ENCODE results near the gene NTF4. TPM values are rescaled to one million over a fixed set of nuclear protein-coding genes. Genes with fewer than 3 reads are reported as not detected.

Gene NTF4, protein sequence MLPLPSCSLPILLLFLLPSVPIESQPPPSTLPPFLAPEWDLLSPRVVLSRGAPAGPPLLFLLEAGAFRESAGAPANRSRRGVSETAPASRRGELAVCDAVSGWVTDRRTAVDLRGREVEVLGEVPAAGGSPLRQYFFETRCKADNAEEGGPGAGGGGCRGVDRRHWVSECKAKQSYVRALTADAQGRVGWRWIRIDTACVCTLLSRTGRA
- 0.29 to 0.78 TPM (median 0.66 TPM) in 5 replicates for total RNA-seq (2022; extraction: Qiagen RNA extraction)

DNA sequence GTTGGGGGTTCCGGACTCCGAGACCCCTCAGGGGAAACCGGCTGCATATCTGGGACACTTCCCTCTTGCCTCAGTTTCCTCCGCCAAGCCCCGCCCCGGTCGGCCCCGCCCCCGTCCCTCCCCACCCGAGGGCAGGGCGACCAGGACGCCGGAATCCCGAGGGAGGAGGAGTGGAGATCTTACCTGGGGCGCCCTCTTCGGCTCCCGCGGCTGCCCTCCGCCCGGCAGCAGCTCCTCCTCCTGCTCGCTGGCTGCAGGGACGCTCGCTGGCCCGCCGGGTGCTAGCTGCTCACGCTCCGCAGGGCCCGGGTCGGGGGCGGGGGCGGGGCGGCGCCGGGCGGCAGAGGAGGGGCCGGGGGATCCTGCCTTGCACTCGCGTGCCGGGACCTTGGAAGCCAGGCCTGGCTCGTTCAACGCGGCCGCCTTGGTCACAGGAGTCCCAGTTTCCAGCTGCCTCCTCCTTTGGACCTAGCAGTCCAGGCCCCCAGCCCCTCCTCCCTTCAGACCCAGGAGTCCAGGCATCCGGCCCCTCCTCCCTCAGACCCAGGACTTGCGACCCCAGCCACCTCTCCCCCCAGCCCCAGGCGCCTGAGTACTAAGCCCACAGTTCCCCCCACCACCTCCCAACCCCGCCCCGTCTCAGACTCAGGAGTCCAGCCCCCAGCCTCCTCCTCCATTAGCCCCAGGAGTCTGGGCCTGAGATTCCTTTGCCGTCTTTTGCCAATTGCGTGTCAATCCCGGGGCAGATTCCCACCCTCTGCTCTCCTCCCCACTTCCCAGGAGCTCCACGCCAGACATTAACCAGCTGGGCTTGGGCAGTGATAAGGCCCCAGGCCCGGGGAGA is at the start of gene NTF4:
Gene NTF4 (minus strand): TSS at position 51 of the 844 bp plus-strand sequence. CDS start 2,821 bp downstream, outside the sequence.

DNA sequence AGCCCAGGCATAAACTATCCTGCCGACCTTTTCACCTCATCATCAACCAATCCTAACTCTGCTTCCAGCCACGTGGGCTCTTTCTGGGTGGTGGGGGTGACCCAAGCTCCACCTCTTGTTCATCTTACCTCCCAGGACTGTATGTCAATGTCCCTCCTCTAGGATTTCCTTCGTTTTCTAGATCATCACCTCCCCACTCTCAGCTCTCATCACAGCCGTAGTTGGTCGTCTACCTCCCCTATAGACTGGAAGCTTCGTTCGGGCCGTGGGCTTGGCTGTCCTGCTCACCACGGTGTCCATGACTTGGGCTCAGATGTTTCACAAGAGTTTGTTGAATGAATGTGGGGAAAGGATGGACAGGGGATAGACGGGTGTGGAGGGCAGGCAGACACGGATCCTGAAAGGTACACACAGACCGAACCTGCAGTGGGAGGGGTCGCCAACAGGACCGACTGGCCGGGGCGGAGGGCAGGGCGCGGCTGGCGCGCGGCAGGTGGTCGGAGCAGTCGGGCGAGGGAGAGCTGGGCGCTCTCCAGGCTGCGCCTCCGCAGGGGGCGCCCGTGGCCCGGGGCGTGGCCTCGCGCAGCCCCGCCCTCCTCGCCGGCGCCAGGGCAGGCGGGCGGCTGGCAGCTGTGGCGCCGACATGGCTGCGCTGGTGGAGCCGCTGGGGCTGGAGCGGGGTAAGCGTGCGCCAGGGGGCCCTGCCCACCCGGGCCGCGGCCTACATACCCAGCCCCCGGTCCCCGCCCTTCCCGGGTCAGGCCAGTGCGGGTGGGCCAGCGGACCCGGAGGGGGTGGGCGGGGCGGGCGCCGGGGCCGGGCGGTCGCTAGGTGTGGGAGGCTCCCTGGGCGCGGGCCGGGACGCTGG is 49.4 kb upstream of the NTF4 start, which contains the start of gene LIN7B:
Gene LIN7B (plus strand): TSS at position 609 of the 868 bp plus-strand sequence. CDS start 35 bp downstream, at position 644.

DNA sequence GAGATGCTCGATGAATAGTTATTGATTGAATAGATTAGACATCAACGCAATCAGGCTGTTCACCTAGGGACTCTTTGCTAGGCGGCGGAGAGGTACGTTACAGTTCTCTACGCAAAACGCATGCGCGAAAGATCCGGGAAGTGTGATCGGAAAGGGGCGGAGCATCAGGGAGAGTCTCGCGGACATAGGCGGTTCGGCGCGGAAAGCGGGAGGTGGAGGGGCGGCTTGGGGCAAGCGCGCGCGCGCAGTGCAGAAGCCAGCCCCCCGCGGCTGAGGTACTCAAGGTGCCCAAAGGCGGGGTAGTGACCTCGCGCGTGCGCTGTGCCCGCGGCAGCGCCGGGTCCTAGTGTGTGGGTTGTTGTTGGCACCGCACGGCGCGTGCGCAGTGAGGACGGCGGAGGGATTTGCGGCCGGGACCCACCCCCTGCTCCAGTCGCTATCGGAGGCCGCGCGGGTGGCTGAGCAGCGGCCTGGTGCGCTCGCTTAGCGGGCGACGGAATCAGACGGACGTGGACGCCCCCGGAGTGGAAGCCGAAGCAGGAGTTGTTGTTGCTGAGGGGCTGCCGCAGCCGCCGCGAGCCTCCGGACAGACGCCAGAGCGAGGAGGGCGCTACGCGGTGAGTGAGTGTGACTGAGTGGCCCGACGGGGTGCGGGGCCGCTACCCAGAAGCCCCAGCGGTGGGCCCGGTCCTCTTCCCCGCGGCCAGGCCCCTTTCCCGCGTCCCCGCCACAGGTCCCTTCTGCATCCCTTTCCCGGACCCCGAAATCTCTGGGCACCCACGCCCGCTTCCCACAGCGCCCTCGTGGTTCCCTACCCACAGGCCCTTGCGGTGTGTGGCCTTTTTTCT is 20.6 kb upstream of the NTF4 start, which contains the start of gene SNRNP70:
Gene SNRNP70 (plus strand): TSS at position 432 of the 848 bp plus-strand sequence. CDS start 964 bp downstream, outside the sequence.

DNA sequence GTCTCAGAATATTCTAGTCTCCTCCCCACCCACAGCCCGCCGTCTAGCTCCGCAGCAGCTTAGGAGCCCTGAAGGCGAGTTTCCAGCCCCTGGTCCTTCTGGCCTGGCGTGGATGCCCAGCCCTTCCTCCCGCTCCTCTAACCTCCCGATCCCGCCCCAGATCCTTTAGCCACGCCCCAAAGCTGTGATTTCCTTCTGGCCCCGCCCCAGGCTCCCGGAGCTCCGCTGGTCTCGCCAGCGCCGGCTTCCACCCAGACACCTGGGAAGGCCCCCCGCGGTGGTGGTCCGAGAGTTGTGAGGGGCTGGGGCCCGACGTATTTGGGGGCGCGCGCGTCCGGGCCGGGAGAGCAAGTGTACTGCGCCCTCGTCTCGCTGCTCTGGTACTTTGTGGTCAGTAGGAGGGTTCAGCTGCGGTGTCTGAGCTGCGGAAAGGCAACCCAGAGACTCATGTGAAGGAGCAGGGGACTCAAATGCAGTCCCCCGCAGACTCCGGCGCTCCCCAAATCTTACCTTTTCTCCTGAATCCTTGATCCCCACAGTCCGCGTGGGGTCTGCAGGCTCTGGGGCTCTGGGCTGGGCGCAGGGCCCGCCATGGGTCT is 6.9 kb downstream of the NTF4 start, which contains the start of gene CGB7:
Gene CGB7 (minus strand): TSS at position 114 of the 599 bp plus-strand sequence. CDS start 2,374 bp downstream, outside the sequence.

DNA sequence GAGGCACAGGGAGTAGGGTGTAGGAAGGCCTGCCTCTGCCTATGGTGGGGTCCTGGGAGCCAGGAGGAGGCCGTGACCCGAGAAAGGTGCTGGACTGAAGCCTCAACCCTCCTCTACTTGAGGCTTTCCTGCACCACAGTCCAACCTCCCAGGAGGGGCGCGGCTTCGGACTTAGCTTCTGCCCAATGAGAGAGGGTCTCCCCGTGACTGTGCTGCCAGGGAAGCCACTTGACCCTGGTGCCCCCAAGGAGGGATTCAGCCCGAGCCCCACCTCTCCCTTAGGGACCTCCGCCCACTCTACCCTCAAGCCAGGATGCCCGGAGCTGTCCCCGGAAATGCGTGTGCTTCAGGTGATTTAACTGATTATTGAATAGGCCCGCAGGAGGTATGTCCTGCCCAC is 15.6 kb downstream of the NTF4 start, which contains the start of gene CGB8:
Gene CGB8 (minus strand): TSS at position 101 of the 400 bp plus-strand sequence. CDS start 372 bp downstream, outside the sequence.

DNA sequence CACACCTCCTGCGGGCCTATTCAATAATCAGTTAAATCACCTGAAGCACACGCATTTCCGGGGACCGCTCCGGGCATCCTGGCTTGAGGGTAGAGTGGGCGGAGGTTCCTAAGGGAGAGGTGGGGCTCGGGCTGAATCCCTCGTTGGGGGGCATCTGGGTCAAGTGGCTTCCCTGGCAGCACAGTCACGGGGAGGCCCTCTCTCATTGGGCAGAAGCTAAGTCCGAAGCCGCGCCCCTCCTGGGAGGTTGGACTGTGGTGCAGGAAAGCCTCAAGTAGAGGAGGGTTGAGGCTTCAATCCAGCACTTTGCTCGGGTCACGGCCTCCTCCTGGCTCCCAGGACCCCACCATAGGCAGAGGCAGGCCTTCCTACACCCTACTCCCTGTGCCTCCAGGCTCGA is 21.1 kb downstream of the NTF4 start, which contains the start of gene CGB5:
Gene CGB5 (plus strand): TSS at position 301 of the 400 bp plus-strand sequence. CDS start 362 bp downstream, outside the sequence.

DNA sequence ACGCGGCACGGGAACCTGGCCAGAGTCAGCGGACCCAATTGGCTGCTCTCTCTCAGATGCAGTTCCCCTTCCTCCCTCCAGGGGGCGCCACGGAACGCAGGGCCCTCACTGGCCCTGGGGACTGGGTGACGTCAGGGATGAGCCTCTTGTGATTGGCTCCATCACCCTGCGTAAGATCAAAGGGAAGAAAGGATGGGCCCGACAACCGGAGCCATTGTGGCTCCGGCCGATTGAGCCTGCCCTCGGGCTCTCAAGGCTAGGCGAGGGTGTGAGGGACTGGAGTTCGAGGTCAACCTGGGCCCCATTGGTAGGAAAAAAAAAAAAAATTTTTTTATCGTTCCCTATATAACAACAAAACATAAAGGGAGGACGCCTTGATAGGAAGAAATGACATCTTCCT is 27.8 kb downstream of the NTF4 start, which contains the start of gene CGB1:
Gene CGB1 (minus strand): TSS at position 81 of the 400 bp plus-strand sequence. CDS start 184 bp downstream, outside the sequence.

DNA sequence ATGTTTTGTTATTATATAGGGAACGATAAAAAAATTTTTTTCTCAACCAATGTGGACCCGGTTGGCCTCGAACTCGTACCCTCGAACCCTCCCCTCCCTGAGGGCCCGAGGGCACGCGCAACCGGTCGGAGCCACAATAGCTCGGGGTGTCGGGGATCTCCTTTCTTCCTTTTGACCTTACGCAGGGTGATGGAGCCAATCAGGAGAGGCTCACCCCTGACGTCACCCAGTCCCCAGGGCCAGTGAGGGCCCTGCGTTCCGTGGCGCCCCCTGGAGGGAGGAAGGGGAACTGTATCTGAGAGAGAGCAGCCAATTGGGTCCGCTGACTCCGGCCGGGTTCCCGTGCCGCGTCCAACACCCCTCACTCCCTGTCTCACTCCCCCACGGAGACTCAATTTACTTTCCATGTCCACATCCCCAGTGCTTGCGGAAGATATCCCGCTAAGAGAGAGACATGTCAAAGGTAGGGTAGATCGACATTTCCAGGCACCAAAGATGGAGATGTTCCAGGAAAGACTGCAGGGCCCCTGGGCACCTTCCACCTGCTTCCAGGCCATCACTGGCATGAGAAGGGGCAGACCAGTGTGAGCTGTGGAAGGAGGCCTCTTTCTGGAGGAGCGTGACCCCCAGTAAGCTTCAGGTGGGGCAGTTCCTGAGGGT is 32.8 kb downstream of the NTF4 start, which contains the start of gene CGB2:
Gene CGB2 (plus strand): TSS at position 249 of the 660 bp plus-strand sequence. CDS start 206 bp downstream, at position 455.

DNA sequence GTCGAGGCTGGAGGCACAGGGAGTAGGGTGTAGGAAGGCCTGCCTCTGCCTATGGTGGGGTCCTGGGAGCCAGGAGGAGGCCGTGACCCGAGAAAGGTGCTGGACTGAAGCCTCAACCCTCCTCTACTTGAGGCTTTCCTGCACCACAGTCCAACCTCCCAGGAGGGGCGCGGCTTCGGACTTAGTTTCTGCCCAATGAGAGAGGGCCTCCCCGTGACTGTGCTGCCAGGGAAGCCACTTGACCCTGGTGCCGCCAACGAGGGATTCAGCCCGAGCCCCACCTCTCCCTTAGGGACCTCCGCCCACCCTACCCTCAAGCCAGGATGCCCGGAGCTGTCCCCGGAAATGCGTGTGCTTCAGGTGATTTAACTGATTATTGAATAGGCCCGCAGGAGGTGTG is 40.4 kb downstream of the NTF4 start, which contains the start of gene CGB3:
Gene CGB3 (minus strand): TSS at position 101 of the 400 bp plus-strand sequence. CDS start 362 bp downstream, outside the sequence.

DNA sequence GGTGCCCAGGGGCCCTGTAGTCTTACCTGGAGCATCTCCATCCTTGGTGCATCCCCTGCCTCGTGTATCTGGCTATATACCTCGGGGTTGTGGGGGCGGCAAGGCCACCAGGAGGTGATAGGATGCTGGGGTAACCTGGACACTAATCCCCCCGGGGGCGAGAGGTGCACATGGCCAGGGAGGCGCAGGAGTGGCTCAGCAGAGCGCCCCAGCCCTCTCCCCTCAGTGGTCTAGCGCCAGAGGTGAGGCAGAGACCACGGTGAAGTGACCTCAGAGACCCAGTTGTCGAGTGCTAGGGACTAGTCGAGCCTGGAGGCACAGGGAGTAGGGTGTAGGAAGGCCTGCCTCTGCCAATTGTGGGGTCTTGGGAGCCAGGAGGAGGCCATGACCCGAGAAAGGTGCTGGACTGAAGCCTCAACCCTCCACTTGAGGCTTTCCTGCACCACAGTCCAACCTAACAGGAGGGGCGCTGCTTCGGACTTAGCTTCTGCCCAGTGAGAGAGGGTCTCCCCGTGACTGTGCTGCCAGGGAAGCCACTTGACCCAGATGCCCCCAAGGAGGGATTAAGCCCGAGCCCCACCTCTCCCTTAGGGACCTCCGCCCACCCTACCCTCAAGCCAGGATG is 47.5 kb downstream of the NTF4 start, which contains the start of gene LHB:
Gene LHB (minus strand): TSS at position 51 of the 625 bp plus-strand sequence. CDS start 10 bp downstream, at position 41.

Other genes starting within 250 kb of the NTF4 start
- gene HSD17B14, start 228.3 kb downstream of the NTF4 start, total RNA-seq (2022; extraction: Qiagen RNA extraction) = 12.4 to 16.1 TPM (median 13.9 TPM) in 5 replicates
- gene PLEKHA4, start 196.2 kb downstream of the NTF4 start, total RNA-seq (2022; extraction: Qiagen RNA extraction) = 1.2 to 1.6 TPM (median 1.4 TPM) in 5 replicates
- 79.7 to 121 TPM (median 92.8 TPM) in 5 replicates for gene PPP1R15A, start 192.4 kb downstream of the NTF4 start, total RNA-seq (2022; extraction: Qiagen RNA extraction)
- not detected in 5 replicates for gene TULP2, start 166.1 kb downstream of the NTF4 start, total RNA-seq (2022; extraction: Qiagen RNA extraction)
- gene NUCB1, start 164.5 kb downstream of the NTF4 start, total RNA-seq (2022; extraction: Qiagen RNA extraction) = 206 to 233 TPM (median 208 TPM) in 5 replicates
- 0.87 to 1.6 TPM (median 1.3 TPM) in 5 replicates for gene DHDH, start 131.1 kb downstream of the NTF4 start, total RNA-seq (2022; extraction: Qiagen RNA extraction)
- 283 to 383 TPM (median 335 TPM) in 5 replicates for gene BAX, start 109.9 kb downstream of the NTF4 start, total RNA-seq (2022; extraction: Qiagen RNA extraction)
- 16,772 to 23,411 TPM (median 18,179 TPM) in 5 replicates for gene FTL, start 99.5 kb downstream of the NTF4 start, total RNA-seq (2022; extraction: Qiagen RNA extraction)
- 17.8 to 21.9 TPM (median 19.9 TPM) in 5 replicates for gene GYS1, start 71.5 kb downstream of the NTF4 start, total RNA-seq (2022; extraction: Qiagen RNA extraction)
- 221 to 248 TPM (median 236 TPM) in 5 replicates for gene RUVBL2, start 70.9 kb downstream of the NTF4 start, total RNA-seq (2022; extraction: Qiagen RNA extraction)
- not detected in 5 replicates for gene LHB, start 47.7 kb downstream of the NTF4 start, total RNA-seq (2022; extraction: Qiagen RNA extraction)
- gene CGB3, start 40.5 kb downstream of the NTF4 start, total RNA-seq (2022; extraction: Qiagen RNA extraction) = not detected in 5 replicates
- gene CGB2, start 32.9 kb downstream of the NTF4 start, total RNA-seq (2022; extraction: Qiagen RNA extraction) = 0.09 to 0.21 TPM (median 0.21 TPM) in 3 of 5 replicates, not detected in the others
- not detected in 5 replicates for gene CGB1, start 27.9 kb downstream of the NTF4 start, total RNA-seq (2022; extraction: Qiagen RNA extraction)
- gene CGB5, start 21.0 kb downstream of the NTF4 start, total RNA-seq (2022; extraction: Qiagen RNA extraction) = 0.52 to 1.0 TPM (median 0.68 TPM) in 5 replicates
- 1.6 to 3.0 TPM (median 2.6 TPM) in 5 replicates for gene CGB8, start 15.7 kb downstream of the NTF4 start, total RNA-seq (2022; extraction: Qiagen RNA extraction)
- gene CGB7, start 7.1 kb downstream of the NTF4 start, total RNA-seq (2022; extraction: Qiagen RNA extraction) = 0.32 to 0.76 TPM (median 0.42 TPM) in 5 replicates
- 0.01 to 0.02 TPM in 2 of 5 replicates, not detected in the others for gene KCNA7, start 7.9 kb upstream of the NTF4 start, total RNA-seq (2022; extraction: Qiagen RNA extraction)
- 311 to 342 TPM (median 330 TPM) in 5 replicates for gene SNRNP70, start 20.6 kb upstream of the NTF4 start, total RNA-seq (2022; extraction: Qiagen RNA extraction)
- 5.1 to 9.9 TPM (median 7.0 TPM) in 5 replicates for gene LIN7B, start 49.6 kb upstream of the NTF4 start, total RNA-seq (2022; extraction: Qiagen RNA extraction)
- 0.91 to 2.0 TPM (median 1.6 TPM) in 5 replicates for gene C19orf73, start 54.3 kb upstream of the NTF4 start, total RNA-seq (2022; extraction: Qiagen RNA extraction)
- 4.8 to 8.8 TPM (median 7.2 TPM) in 5 replicates for gene PPFIA3, start 54.7 kb upstream of the NTF4 start, total RNA-seq (2022; extraction: Qiagen RNA extraction)
- 0.05 TPM in 1 of 5 replicates, not detected in the others for gene HRC, start 90.6 kb upstream of the NTF4 start, total RNA-seq (2022; extraction: Qiagen RNA extraction)
- 7.3 to 10.2 TPM (median 9.0 TPM) in 5 replicates for gene TRPM4, start 93.0 kb upstream of the NTF4 start, total RNA-seq (2022; extraction: Qiagen RNA extraction)